Measurements from ENCODE around the gene LGMN.

Gene LGMN

GRCh38 chr14:92677955-92678354, 70.5 kb downstream of the LGMN start:
- no peak for DNase-seq (ENCODE audit: low read depth in 2 of 3, low spot score in 1 of 3)

- DNase-seq (ENCODE audit: low read depth in 2 of 3, low spot score in 1 of 3) = peak; percentile 60 to 71 (median 61)
Measured at GRCh38 chr14:92677087-92677668, 71.2 kb downstream of the LGMN start.

GRCh38 chr14:92676403-92677086, 71.9 kb downstream of the LGMN start:
- no peak for DNase-seq (ENCODE audit: low read depth in 2 of 3, low spot score in 1 of 3)

GRCh38 chr14:92675976-92676375, 72.5 kb downstream of the LGMN start:
- no peak for DNase-seq (ENCODE audit: low read depth in 2 of 3, low spot score in 1 of 3)

GRCh38 chr14:92675421-92675820, 73.0 kb downstream of the LGMN start:
- no peak for DNase-seq (ENCODE audit: low read depth in 2 of 3, low spot score in 1 of 3)

GRCh38 chr14:92673601-92674150, 74.8 kb downstream of the LGMN start:
- DNase-seq (ENCODE audit: low read depth in 2 of 3, low spot score in 1 of 3) = no peak

GRCh38 chr14:92670643-92671366, 77.6 kb downstream of the LGMN start:
- DNase-seq (ENCODE audit: low read depth in 2 of 3, low spot score in 1 of 3) = no peak

GRCh38 chr14:92670160-92670559, 78.3 kb downstream of the LGMN start:
- DNase-seq (ENCODE audit: low read depth in 2 of 3, low spot score in 1 of 3) = no peak

GRCh38 chr14:92668276-92668973, 80.0 kb downstream of the LGMN start:
- no peak for DNase-seq (ENCODE audit: low read depth in 2 of 3, low spot score in 1 of 3)

- no peak for DNase-seq (ENCODE audit: low read depth in 2 of 3, low spot score in 1 of 3)
Measured at GRCh38 chr14:92666251-92666650, 82.2 kb downstream of the LGMN start.

GRCh38 chr14:92665661-92666110, 82.7 kb downstream of the LGMN start:
- DNase-seq (ENCODE audit: low read depth in 2 of 3, low spot score in 1 of 3) = no peak

GRCh38 chr14:92663049-92663448, 85.4 kb downstream of the LGMN start:
- DNase-seq (ENCODE audit: low read depth in 2 of 3, low spot score in 1 of 3) = no peak

- no peak for DNase-seq (ENCODE audit: low read depth in 2 of 3, low spot score in 1 of 3)
Measured at GRCh38 chr14:92660571-92660970, 87.9 kb downstream of the LGMN start.

GRCh38 chr14:92659765-92660561, 88.5 kb downstream of the LGMN start:
- DNase-seq (ENCODE audit: low read depth in 2 of 3, low spot score in 1 of 3) = no peak

GRCh38 chr14:92658684-92659083, 89.7 kb downstream of the LGMN start:
- DNase-seq (ENCODE audit: low read depth in 2 of 3, low spot score in 1 of 3) = no peak

GRCh38 chr14:92658160-92658559, 90.3 kb downstream of the LGMN start:
- no peak for DNase-seq (ENCODE audit: low read depth in 2 of 3, low spot score in 1 of 3)

- no peak for DNase-seq (ENCODE audit: low read depth in 2 of 3, low spot score in 1 of 3)
Measured at GRCh38 chr14:92657457-92658142, 90.8 kb downstream of the LGMN start.

- no peak for DNase-seq (ENCODE audit: low read depth in 2 of 3, low spot score in 1 of 3)
Measured at GRCh38 chr14:92656306-92657081, 91.9 kb downstream of the LGMN start.

Data from stimulated activated CD4-positive, alpha-beta T cell treated with anti-CD3 and anti-CD28 coated beads, Interleukin-12 subunit alpha, Interleukin-12 subunit beta, amount 100 ng/mL, for 48 hours (primary cell).